Adipocyte (in vitro differentiated cells): ENCODE results near the gene ZNF559.
"Not testable (repeated sequence)": the region's sequence is repeated elsewhere in the genome, so short reads cannot be mapped to it uniquely, and the experiment has no call there.

ENCODE experiments used
- DNase-seq: peaks from one replicate; pipeline ENCODE4 v3.0.0-alpha.2; 2015; ENCODE audit warnings: low read depth
- H3K27me3 ChIP-seq: replicated peaks from 2 replicates; pipeline ENCODE4 v1.7.0; 2013; ENCODE audit warnings: mild to moderate bottlenecking, low read length, moderate library complexity; ENCODE audit not compliant: control insufficient read depth, insufficient read depth
- H3K36me3 ChIP-seq: 2 replicates; pipeline ENCODE4 v1.7.0; 2013; ENCODE audit warnings: low read length, mild to moderate bottlenecking, moderate library complexity; ENCODE audit not compliant: control insufficient read depth, insufficient read depth, severe bottlenecking
- H3K4me1 ChIP-seq: 2 replicates; pipeline ENCODE4 v1.7.0; 2013; ENCODE audit warnings: mild to moderate bottlenecking, low read length, moderate library complexity; ENCODE audit not compliant: control insufficient read depth, insufficient read depth
- H3K4me3 ChIP-seq: 2 replicates; pipeline ENCODE4 v1.7.0; 2013; ENCODE audit warnings: mild to moderate bottlenecking, low read length, moderate library complexity
- H3K9ac ChIP-seq: 2 replicates; pipeline ENCODE4 v1.7.0; 2013; ENCODE audit warnings: mild to moderate bottlenecking, low read length, moderate library complexity
- H3K9me3 ChIP-seq: 2 replicates; pipeline ENCODE4 v1.7.0; 2013; ENCODE audit warnings: mild to moderate bottlenecking, low read length, moderate library complexity; ENCODE audit not compliant: control insufficient read depth

Gene ZNF559

DNA sequence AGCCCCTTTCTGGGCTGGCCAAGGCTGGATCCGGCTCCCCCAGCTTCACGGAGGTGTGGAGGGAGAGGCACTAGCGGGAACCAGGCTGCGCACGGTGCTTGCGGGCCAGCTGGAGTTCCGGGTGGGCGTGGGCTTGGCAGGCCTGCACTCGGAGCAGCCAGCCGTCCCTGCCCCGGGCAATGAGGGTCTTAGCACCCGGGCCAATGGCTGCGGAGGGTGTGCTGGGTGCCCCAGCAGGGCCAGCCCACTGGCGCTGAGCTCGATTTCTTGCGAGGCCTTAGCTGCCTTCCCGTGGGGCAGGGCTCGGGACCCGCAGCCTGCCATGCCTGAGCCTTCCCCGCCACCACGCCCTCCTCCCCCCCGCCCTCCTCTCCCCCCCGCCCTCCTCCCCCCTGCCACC lies 2.6 kb upstream of the ZNF559 start:
- Histone ChIP-seq H3K4me1 (peaks cover 11% of the 10 kb centered on the region), H3K4me3 (no peak overlapping the region), H3K9me3 (no peaks in the 10 kb centered on the region), H3K27me3 (no peaks in the 10 kb centered on the region), H3K9ac (no peak overlapping the region), H3K36me3 (no peaks in the 10 kb centered on the region)
- no peak for DNase-seq

DNA sequence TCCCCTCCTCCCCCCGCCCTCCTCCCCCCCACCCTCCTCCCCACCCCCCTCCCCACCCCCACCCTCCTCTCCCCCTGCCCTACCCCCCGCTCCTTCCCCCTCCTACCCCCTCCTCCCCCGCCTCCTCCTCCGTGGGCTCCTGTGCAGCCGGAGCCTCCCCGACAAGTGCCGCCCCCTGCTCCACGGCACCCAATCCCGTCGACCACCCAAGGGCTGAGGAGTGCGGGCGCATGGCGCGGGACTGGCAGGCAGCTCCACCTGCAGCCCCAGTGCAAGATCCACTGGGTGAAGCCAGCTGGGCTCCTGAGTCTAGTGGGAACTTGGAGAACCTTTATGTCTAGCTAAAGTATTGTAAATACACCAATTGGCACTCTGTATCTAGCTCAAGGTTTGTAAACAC lies 2.2 kb upstream of the ZNF559 start:
- H3K36me3 ChIP-seq, H3K9ac ChIP-seq, H3K9me3 ChIP-seq, H3K4me3 ChIP-seq, H3K27me3 ChIP-seq, DNase-seq: not testable (repeated sequence)
- peaks cover 11% of the 10 kb centered on the region for H3K4me1 ChIP-seq

DNA sequence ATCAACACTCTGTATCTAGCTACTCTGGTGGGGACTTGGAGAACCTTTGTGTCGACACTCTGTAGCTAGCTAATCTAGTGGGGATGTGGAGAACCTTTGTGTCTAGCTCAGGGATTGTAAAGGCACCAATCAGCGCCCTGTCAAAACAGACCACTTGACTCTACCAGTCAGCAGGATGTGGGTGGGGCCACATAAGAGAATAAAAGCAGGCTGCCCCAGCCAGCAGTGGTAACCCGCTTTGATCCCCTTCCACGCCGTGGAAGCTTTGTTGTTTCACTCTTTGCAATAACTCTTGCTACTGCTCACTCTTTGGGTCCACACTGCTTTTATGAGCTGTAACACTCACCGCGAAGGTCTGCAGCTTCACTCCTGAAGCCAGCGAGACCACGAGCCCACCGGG lies 1.8 kb upstream of the ZNF559 start:
- H3K36me3 ChIP-seq, H3K4me3 ChIP-seq, H3K27me3 ChIP-seq, H3K9me3 ChIP-seq, H3K9ac ChIP-seq, DNase-seq: not testable (repeated sequence)
- H3K4me1 ChIP-seq: peaks cover 11% of the 10 kb centered on the region

DNA sequence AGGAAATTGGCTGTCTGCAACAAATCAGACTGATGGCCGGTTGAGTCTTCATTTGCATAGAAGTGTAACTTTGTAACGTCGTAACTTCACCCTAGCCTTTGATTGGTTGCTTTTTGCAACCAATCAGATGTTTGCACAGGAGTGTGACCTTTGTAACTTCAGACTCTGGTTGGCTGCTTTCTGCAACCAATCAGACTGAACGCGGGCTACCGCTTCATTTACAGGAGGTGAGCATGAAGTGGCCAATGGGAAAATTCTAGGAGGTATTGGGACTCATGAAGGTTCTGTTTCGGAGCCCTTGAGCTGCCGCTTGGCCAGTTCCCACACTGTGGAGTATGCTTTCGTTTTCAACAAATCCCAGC lies 441 bp upstream of the ZNF559 start:
- DNase-seq: peak; percentile 64
- H3K9me3 ChIP-seq: peaks cover 21% of the 10 kb centered on the region

GRCh38 chr19:9324584-9324962 lies 594 bp downstream of the ZNF559 start:
- Histone ChIP-seq H3K4me1 (peaks cover 11% of the 10 kb centered on the region), H3K9me3 (peaks cover 31% of the 10 kb centered on the region)
- no peak for DNase-seq

More for the DNA sequence above, 441 bp upstream of the ZNF559 start:
- H3K9ac ChIP-seq: peak overlapping the region; percentile 90
- H3K4me3 ChIP-seq: peak overlapping the region; percentile 87
- H3K4me1 ChIP-seq: peaks cover 11% of the 10 kb centered on the region
- no peaks in the 10 kb centered on the region for H3K27me3 ChIP-seq
- H3K36me3 ChIP-seq: peaks cover 10% of the 10 kb centered on the region

GRCh38 chr19:9329999-9330398 lies 6.0 kb downstream of the ZNF559 start:
- Histone ChIP-seq H3K27me3 (no peaks in the 10 kb centered on the region), H3K4me3 (peak overlapping the region; percentile 53), H3K36me3 (peaks cover 53% of the 10 kb centered on the region), H3K4me1 (no peaks in the 10 kb centered on the region), H3K9me3 (peaks cover 86% of the 10 kb centered on the region), H3K9ac (no peak overlapping the region)
- DNase-seq: no peak

More at GRCh38 chr19:9324584-9324962, 594 bp downstream of the ZNF559 start:
- H3K27me3 ChIP-seq: no peaks in the 10 kb centered on the region
- peak overlapping the region; percentile 87 for H3K4me3 ChIP-seq
- peaks cover 12% of the 10 kb centered on the region for H3K36me3 ChIP-seq
- peak overlapping the region; percentile 90 for H3K9ac ChIP-seq

DNA sequence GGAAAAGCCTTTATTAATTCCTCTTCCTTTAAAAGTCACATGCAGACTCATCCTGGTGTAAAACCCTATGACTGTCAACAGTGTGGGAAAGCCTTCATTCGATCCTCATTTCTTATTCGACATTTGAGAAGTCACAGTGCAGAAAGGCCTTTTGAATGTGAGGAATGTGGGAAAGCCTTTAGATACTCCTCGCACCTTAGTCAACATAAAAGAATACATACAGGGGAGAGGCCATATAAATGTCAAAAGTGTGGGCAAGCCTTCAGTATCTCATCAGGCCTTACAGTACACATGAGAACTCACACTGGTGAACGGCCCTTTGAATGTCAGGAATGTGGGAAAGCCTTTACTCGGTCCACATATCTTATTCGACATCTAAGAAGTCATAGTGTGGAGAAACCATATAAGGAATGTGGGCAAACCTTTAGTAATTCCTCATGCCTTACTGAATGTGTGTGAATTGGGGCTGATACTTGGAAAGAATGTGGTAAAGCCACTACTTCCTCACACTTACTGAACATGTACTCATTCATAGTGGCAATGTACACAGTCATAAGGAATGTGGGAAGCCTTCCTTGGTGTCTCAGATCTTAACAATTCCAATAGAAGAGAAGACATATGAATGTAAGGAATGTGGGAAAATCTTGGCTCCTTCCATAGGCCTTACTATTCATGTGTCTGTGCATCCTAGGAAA lies 18.8 kb downstream of the ZNF559 start:
- Histone ChIP-seq H3K9me3 (peaks cover 98% of the 10 kb centered on the region), H3K36me3 (peaks cover 85% of the 10 kb centered on the region), H3K4me1 (no peaks in the 10 kb centered on the region), H3K27me3 (no peaks in the 10 kb centered on the region), H3K9ac (no peak overlapping the region), H3K4me3 (peak overlapping the region; percentile 46)
- no peak for DNase-seq

- H3K36me3 ChIP-seq: peaks cover 84% of the 10 kb centered on the region
- no peaks in the 10 kb centered on the region for H3K27me3 ChIP-seq
- no peaks in the 10 kb centered on the region for H3K4me1 ChIP-seq
- peak overlapping the region; percentile 46 for H3K4me3 ChIP-seq
- DNase-seq: no peak
- peaks cover 99% of the 10 kb centered on the region for H3K9me3 ChIP-seq
- no peak overlapping the region for H3K9ac ChIP-seq
These were observed 21.0 kb downstream of the ZNF559 start for GRCh38 chr19:9345005-9345404.

GRCh38 chr19:9348253-9348652 lies 24.3 kb downstream of the ZNF559 start:
- peaks cover 96% of the 10 kb centered on the region for H3K9me3 ChIP-seq
- no peaks in the 10 kb centered on the region for H3K27me3 ChIP-seq
- no peaks in the 10 kb centered on the region for H3K4me1 ChIP-seq
- H3K9ac ChIP-seq: no peak overlapping the region
- DNase-seq: no peak
- peaks cover 67% of the 10 kb centered on the region for H3K36me3 ChIP-seq
- peak overlapping the region; percentile 54 for H3K4me3 ChIP-seq

- Histone ChIP-seq H3K4me1 (no peaks in the 10 kb centered on the region), H3K27me3 (no peaks in the 10 kb centered on the region), H3K9me3 (peaks cover 95% of the 10 kb centered on the region), H3K36me3 (peaks cover 62% of the 10 kb centered on the region), H3K9ac (no peak overlapping the region), H3K4me3 (peak overlapping the region; percentile 54)
- no peak for DNase-seq
These were observed 24.7 kb downstream of the ZNF559 start for GRCh38 chr19:9348671-9349070.

GRCh38 chr19:9352505-9352904 lies 28.5 kb downstream of the ZNF559 start:
- H3K4me1 ChIP-seq: no peaks in the 10 kb centered on the region
- DNase-seq: no peak
- no peaks in the 10 kb centered on the region for H3K27me3 ChIP-seq
- peak overlapping the region; percentile 54 for H3K4me3 ChIP-seq
- H3K9ac ChIP-seq: no peak overlapping the region
- peaks cover 90% of the 10 kb centered on the region for H3K9me3 ChIP-seq
- H3K36me3 ChIP-seq: peaks cover 52% of the 10 kb centered on the region

- peaks cover 90% of the 10 kb centered on the region for H3K9me3 ChIP-seq
- peak overlapping the region; percentile 54 for H3K4me3 ChIP-seq
- no peak overlapping the region for H3K9ac ChIP-seq
- peaks cover 54% of the 10 kb centered on the region for H3K36me3 ChIP-seq
- no peaks in the 10 kb centered on the region for H3K27me3 ChIP-seq
- no peak for DNase-seq
- no peaks in the 10 kb centered on the region for H3K4me1 ChIP-seq
These were observed 29.0 kb downstream of the ZNF559 start for GRCh38 chr19:9353011-9353410.
